Sigmoid colon (tissue), 7 donors: ENCODE results near the gene DHCR7. TPM values are rescaled to one million over a fixed set of nuclear protein-coding genes. Genes with fewer than 3 reads are reported as not detected.

Source experiments
- DNase-seq: peaks from one replicate; pipeline ENCODE4 v3.0.0-alpha.2; 2019
- H3K27ac ChIP-seq, 4 donors: fragments of 200-600 bp; sonication (generic); one replicate each; pipeline ENCODE4 v1.5.1; 2016 to 2019; ENCODE audit warnings: mild to moderate bottlenecking in 1 of 4
- H3K27me3 ChIP-seq, 3 donors: fragments of 200-600 bp; sonication (generic); one replicate each; pipeline ENCODE4 v1.5.1; 2019; ENCODE audit warnings: mild to moderate bottlenecking in 1 of 3
- H3K36me3 ChIP-seq, 4 donors: fragments of 200-600 bp; sonication (generic); one replicate each; pipeline ENCODE4 v1.5.1; 2016 to 2019
- H3K4me1 ChIP-seq, 4 donors: fragments of 200-600 bp; sonication (generic); one replicate each; pipeline ENCODE4 v1.5.1; 2017 to 2019
- H3K4me3 ChIP-seq, 4 donors: fragments of 200-600 bp; sonication (generic); one replicate each; pipeline ENCODE4 v1.5.1; 2017 to 2019; ENCODE audit warnings: mild to moderate bottlenecking in 2 of 4, moderate library complexity in 1 of 4
- H3K9me3 ChIP-seq, 4 donors: fragments of 200-600 bp in 3 of 4; sonication (generic) in 3 of 4; one replicate each; pipeline versions ENCODE4 v1.5.1 to v1.6.1; 2013 to 2019
- EP300 ChIP-seq, 4 donors: sonication (generic); formaldehyde crosslinking; IDR thresholded peaks; one replicate each; pipeline ENCODE4 v1.6.1; 2017; ENCODE audit warnings: antibody characterized with exemption in 4 of 4
- POLR2A ChIP-seq, 2 donors: fragments of 450-650 bp; IDR thresholded peaks; one replicate each; pipeline ENCODE4 v1.6.1; 2016; ENCODE audit warnings: antibody characterized with exemption in 2 of 2, mild to moderate bottlenecking in 2 of 2, moderate library complexity in 2 of 2
- POLR2AphosphoS5 ChIP-seq, 4 donors: sonication (generic); formaldehyde crosslinking; IDR thresholded peaks; one replicate each; pipeline ENCODE4 v1.6.1; 2017; ENCODE audit warnings: antibody characterized with exemption in 4 of 4
- WGBS, 2 donors: extraction: QIAGEN DNeasy Blood & Tissue Kit; methylation state at CpG; one replicate each; pipeline ENCODE4 v1.1.7; 2013; 5-methylcytosine and 5-hydroxymethylcytosine counted together
- intact Hi-C: fragments of 100-400 bp; cut with DNase I; formaldehyde crosslinking; loops from one replicate; pipeline ENCODE4 v1.15.1; 2023
- polyA plus RNA-seq, 3 donors: library from polyadenylated mRNA; stranded (reverse); fragments of 200-250 nt; gene quantifications; one replicate each; pipeline ENCODE4 v1.2.3, GENCODE V29; 2013
- total RNA-seq, 4 donors: library from RNA; depleted of rRNA; stranded (reverse); fragments of >200 nt; gene quantifications; one replicate each; pipeline ENCODE4 v1.1.0, GENCODE V29; 2016
- TF ChIP-seq, protein P1 (sequence below), 4 experiments: fragments of 450-650 bp in 3 of 4; fragments of 200-600 bp in 1 of 4; IDR thresholded peaks; one replicate each; pipeline ENCODE4 v1.5.1; 2016 to 2019; ENCODE audit warnings: antibody characterized with exemption in 4 of 4, mild to moderate bottlenecking in 3 of 4, moderate library complexity in 2 of 4
- donor health status: healthy with polysubstance abuse.
- donor health status: Bipolar disorder and iron deficiency.
- donor health status: healthy.

Gene DHCR7
- total and polyA plus RNA-seq, 7 donors: 2.4 to 54.2 (median 6.0) TPM

DNA sequence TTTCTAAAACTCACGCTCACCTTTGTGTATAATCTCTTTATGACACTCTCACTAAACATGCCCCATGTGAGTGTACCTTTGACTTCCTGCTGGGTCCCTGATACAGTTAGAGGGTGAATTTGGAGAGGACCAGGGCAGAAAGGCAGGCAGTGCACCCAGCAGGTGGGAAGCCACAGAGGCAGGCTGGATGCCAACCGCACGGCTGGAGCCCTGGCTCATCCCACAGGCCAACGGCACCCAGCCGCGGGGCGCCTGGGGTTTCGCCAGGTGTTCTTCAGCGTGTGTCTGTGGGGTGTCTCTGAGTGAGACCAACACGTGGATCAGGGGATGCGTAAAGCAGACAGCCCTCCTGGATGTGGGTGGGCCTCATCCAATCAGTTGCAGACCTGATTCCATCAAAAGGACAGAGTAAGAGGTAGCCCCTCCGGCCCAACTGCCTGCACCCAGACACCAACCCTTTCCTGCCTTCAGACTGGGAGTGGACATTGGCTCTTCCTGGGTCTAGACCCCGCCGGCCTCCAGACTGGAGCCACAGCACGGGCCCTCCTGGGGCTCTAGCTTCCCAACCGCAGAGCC lies 51.6 kb downstream of the DHCR7 start:
- peaks cover 3 to 41% (median 7%) of the 10 kb centered on the region in 3 donors for H3K27me3 ChIP-seq
- DNase-seq: no peak
- H3K4me1 ChIP-seq: no peaks in the 10 kb centered on the region
- H3K4me3 ChIP-seq: no peak overlapping the region
- 81 to 86% methylated on average over 16 of the region's 16 CpGs for WGBS, 2 donors
- intact Hi-C loops: no loop called here
- no peaks in the 10 kb centered on the region for H3K9me3 ChIP-seq
- TF ChIP-seq POLR2A (IDR thresholded peaks at IDR 0.05) (no peak), EP300 (IDR thresholded peaks at IDR 0.05) (no peak), POLR2AphosphoS5 (IDR thresholded peaks at IDR 0.05) (no peak)
- TF ChIP-seq, protein P1, sequence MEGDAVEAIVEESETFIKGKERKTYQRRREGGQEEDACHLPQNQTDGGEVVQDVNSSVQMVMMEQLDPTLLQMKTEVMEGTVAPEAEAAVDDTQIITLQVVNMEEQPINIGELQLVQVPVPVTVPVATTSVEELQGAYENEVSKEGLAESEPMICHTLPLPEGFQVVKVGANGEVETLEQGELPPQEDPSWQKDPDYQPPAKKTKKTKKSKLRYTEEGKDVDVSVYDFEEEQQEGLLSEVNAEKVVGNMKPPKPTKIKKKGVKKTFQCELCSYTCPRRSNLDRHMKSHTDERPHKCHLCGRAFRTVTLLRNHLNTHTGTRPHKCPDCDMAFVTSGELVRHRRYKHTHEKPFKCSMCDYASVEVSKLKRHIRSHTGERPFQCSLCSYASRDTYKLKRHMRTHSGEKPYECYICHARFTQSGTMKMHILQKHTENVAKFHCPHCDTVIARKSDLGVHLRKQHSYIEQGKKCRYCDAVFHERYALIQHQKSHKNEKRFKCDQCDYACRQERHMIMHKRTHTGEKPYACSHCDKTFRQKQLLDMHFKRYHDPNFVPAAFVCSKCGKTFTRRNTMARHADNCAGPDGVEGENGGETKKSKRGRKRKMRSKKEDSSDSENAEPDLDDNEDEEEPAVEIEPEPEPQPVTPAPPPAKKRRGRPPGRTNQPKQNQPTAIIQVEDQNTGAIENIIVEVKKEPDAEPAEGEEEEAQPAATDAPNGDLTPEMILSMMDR (IDR thresholded peaks at IDR 0.05): no peak
- H3K36me3 ChIP-seq: no peaks in the 10 kb centered on the region
- no peak overlapping the region for H3K27ac ChIP-seq

DNA sequence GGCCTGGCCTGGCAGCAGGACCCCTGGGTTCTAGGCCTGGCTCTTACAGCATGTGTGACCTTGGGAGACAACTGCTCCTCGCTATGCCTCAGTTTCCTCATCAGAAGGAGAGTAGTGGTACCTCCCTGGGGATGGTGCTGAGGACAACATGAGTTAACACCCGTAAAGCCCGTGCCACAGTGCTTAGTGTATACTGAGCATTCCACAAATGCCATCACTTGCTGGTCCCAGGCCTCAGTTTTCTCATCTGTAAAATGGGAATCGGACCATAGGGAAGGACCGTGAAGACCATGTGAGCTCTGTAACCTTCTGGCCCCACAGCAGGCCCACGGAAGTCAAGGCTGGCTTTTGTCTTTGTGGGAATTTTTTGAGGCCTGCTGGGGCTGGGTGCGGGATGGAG lies 52.4 kb downstream of the DHCR7 start:
- Histone ChIP-seq H3K27me3 (peaks cover 3 to 41% (median 7%) of the 10 kb centered on the region in 3 donors), H3K36me3 (no peaks in the 10 kb centered on the region), H3K9me3 (no peaks in the 10 kb centered on the region), H3K4me3 (no peak overlapping the region), H3K4me1 (no peaks in the 10 kb centered on the region), H3K27ac (no peak overlapping the region)
- 87 to 88% methylated on average over 7 of the region's 7 CpGs for WGBS, 2 donors
- DNase-seq: no peak
- no peak for TF ChIP-seq POLR2AphosphoS5 (IDR thresholded peaks at IDR 0.05)
- no peak for TF ChIP-seq POLR2A (IDR thresholded peaks at IDR 0.05)
- TF ChIP-seq EP300 (IDR thresholded peaks at IDR 0.05): no peak
- TF ChIP-seq, protein P1 (IDR thresholded peaks at IDR 0.05): no peak
- intact Hi-C loops: no loop called here

DNA sequence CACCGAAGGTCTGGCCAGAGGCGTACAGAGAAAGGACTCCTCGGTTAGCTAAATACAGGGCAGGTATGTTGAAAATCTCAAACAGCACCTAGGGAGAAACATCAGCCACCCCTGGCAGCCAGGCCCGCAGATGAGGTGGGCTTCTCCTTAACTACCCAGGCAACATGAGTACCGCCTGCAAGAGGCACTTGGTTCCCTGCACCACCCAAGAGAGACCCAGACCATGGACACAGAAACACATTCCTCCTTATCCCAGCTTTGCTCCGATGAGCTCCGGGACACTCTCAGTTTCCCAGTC lies 53.0 kb downstream of the DHCR7 start:
- no peak for DNase-seq
- intact Hi-C loops: no loop called here
- peaks cover 3 to 41% (median 7%) of the 10 kb centered on the region in 3 donors for H3K27me3 ChIP-seq
- no peak for TF ChIP-seq POLR2A (IDR thresholded peaks at IDR 0.05)
- TF ChIP-seq POLR2AphosphoS5 (IDR thresholded peaks at IDR 0.05): no peak
- TF ChIP-seq, protein P1 (IDR thresholded peaks at IDR 0.05): no peak
- WGBS, 2 donors: 74 to 80% methylated on average over 7 of the region's 7 CpGs
- H3K36me3 ChIP-seq: no peaks in the 10 kb centered on the region
- H3K4me3 ChIP-seq: no peak overlapping the region
- H3K27ac ChIP-seq: no peak overlapping the region
- H3K9me3 ChIP-seq: no peaks in the 10 kb centered on the region
- no peaks in the 10 kb centered on the region for H3K4me1 ChIP-seq

DNA sequence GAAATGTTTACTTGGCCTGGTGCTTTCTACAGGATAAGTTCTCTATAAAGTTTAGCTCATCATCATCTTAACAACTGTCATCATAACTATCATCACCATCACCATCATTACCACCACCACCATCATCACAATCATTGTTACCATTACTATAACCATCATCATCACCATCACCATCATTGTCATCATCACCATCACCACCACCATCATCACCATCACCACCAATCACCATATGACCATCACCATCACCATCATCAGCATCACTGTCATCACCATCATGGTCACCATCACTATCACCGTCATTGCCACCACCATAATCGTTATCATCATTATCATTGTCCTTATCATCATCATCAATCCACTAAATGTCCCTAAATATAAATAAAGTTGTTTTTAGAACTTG lies 54.9 kb downstream of the DHCR7 start:
- Histone ChIP-seq H3K4me3 (no peak overlapping the region), H3K9me3 (no peaks in the 10 kb centered on the region), H3K27me3 (peaks cover 3 to 50% (median 7%) of the 10 kb centered on the region in 3 donors), H3K27ac (no peak overlapping the region), H3K4me1 (no peaks in the 10 kb centered on the region), H3K36me3 (no peaks in the 10 kb centered on the region)
- TF ChIP-seq POLR2AphosphoS5 (IDR thresholded peaks at IDR 0.05) (no peak), EP300 (IDR thresholded peaks at IDR 0.05) (no peak)
- DNase-seq: no peak
- intact Hi-C loops: no loop called here
- 91% methylated on average over 2 of the region's 2 CpGs for WGBS, 2 donors

DNA sequence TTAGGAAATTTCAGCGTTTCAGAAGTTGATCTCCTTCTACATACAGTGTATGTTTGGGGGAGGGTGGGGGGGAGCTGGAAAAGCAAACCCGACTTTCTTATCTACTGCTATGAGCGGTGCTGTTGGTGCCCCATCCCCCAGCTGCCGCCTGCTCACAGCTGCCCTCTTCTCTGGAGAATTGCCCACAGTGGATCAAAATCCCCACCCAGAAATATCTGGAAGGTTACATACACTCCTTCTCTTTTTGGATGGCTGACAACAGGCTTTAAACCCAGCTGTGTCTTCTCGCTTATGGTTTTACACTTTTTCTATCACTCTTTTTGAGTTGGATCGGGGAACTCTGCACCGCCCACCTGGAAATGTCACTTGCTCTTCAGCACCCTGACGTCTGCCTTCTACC lies 56.4 kb downstream of the DHCR7 start:
- Histone ChIP-seq H3K27me3 (peaks cover 3 to 45% (median 7%) of the 10 kb centered on the region in 3 donors), H3K27ac (no peak overlapping the region), H3K4me1 (no peaks in the 10 kb centered on the region), H3K36me3 (no peaks in the 10 kb centered on the region), H3K4me3 (no peak overlapping the region), H3K9me3 (no peaks in the 10 kb centered on the region)
- WGBS, 2 donors: 20 to 51% methylated on average over 8 of the region's 8 CpGs
- intact Hi-C loops: no loop called here
- TF ChIP-seq POLR2AphosphoS5 (IDR thresholded peaks at IDR 0.05): no peak
- TF ChIP-seq, protein P1 (IDR thresholded peaks at IDR 0.05): no peak
- no peak for TF ChIP-seq POLR2A (IDR thresholded peaks at IDR 0.05)
- no peak for TF ChIP-seq EP300 (IDR thresholded peaks at IDR 0.05)
- DNase-seq: no peak
